Astrocyte of the cerebellum (primary cell): ENCODE results near the gene STXBP5.

Source experiments
- DNase-seq: peaks from one replicate; pipeline ENCODE4 v3.0.0-alpha.2; 2011; ENCODE audit warnings: low read depth
- H3K4me3 ChIP-seq: 2 replicates; pipeline ENCODE4 v1.5.1; 2011; ENCODE audit warnings: mild to moderate bottlenecking, low read depth, low read length, moderate library complexity
- in situ Hi-C: cut with HindIII; loops from 2 replicates; pipeline ENCODE4 v1.10.0; 2017; ENCODE audit warnings: low sequenced_read_pairs
- TF ChIP-seq, protein P1 (sequence below): IDR thresholded peaks from 2 replicates; pipeline ENCODE4 v1.5.1; 2012; ENCODE audit warnings: low read length, low read depth, moderate library complexity, mild to moderate bottlenecking; ENCODE audit errors: missing control alignments

The STXBP5 gene

GRCh38 chr6:147279427-147279826 is 75.2 kb downstream of the STXBP5 start:
- in situ Hi-C loops = no loop called here
- no peak overlapping the region for H3K4me3 ChIP-seq
- TF ChIP-seq, protein P1, sequence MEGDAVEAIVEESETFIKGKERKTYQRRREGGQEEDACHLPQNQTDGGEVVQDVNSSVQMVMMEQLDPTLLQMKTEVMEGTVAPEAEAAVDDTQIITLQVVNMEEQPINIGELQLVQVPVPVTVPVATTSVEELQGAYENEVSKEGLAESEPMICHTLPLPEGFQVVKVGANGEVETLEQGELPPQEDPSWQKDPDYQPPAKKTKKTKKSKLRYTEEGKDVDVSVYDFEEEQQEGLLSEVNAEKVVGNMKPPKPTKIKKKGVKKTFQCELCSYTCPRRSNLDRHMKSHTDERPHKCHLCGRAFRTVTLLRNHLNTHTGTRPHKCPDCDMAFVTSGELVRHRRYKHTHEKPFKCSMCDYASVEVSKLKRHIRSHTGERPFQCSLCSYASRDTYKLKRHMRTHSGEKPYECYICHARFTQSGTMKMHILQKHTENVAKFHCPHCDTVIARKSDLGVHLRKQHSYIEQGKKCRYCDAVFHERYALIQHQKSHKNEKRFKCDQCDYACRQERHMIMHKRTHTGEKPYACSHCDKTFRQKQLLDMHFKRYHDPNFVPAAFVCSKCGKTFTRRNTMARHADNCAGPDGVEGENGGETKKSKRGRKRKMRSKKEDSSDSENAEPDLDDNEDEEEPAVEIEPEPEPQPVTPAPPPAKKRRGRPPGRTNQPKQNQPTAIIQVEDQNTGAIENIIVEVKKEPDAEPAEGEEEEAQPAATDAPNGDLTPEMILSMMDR = no peak
- DNase-seq = peak; percentile 15

GRCh38 chr6:147281895-147282565 is 77.8 kb downstream of the STXBP5 start:
- TF ChIP-seq, protein P1 = no peak
- DNase-seq = no peak
- H3K4me3 ChIP-seq = no peak overlapping the region
- in situ Hi-C loops = no loop called here

DNA sequence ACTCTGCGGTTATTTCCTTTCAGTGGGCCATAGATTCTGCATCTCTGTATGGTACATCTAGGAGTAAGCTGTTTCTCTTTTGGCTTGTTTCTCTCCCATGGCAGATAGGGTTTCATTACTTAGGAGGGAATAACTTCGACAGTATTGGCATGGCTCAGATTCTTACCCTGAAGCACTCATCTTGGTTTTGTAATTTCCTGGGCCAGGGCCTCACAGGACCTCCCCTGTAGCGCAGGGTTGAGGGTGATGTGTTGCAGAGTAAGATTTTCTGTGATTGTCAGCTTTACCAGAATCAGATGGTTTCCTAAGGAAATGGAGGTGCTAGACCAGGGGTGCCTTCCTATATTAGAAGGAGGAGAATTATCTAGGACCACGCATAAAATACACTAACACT is 78.3 kb downstream of the STXBP5 start:
- TF ChIP-seq, protein P1 = no peak
- DNase-seq = no peak
- in situ Hi-C loops = no loop called here
- no peak overlapping the region for H3K4me3 ChIP-seq

- TF ChIP-seq, protein P1 = no peak
- in situ Hi-C loops = no loop called here
- no peak overlapping the region for H3K4me3 ChIP-seq
- DNase-seq = no peak
These were observed 79.2 kb downstream of the STXBP5 start for GRCh38 chr6:147283460-147283859.

GRCh38 chr6:147285087-147285855 is 81.1 kb downstream of the STXBP5 start:
- no peak overlapping the region for H3K4me3 ChIP-seq
- in situ Hi-C loops = no loop called here
- TF ChIP-seq, protein P1 = peak; percentile 32
- DNase-seq = peak; percentile 34

DNA sequence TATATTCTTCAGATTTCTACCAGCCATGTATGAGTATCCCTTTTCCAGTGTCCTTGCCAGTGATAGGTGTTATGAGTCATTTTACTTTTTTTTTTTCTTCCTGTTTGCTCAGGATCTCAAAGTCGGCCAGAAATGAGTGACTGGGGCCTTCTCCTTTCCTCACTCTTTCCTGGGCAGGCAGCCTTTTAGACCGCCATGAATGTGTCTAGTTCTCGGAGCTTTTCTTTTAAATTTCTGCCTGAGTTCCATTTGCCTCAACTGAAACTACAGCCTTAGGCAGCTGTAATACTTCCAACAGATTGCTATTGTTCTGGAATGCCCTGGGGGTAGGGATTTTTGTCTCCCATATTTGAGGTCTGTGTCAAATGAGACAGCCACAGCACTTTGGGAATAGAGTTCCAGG is 83.7 kb downstream of the STXBP5 start:
- in situ Hi-C loops = no loop called here
- DNase-seq = peak; percentile 42
- no peak overlapping the region for H3K4me3 ChIP-seq
- TF ChIP-seq, protein P1 = no peak
